ENCODE data around the gene CARD10. TPM values are rescaled to one million over a fixed set of nuclear protein-coding genes. Genes with fewer than 3 reads are reported as not detected.
A peak's percentile ranks its signal among the peaks of the same experiment; 100 is the strongest.

The CARD10 gene
- total and polyA plus RNA-seq, 2 of the 13 experiments (the other 11 are each of a cell fraction or from before 2014, with no cell fraction given): 35.2 to 55.8 TPM

DNA sequence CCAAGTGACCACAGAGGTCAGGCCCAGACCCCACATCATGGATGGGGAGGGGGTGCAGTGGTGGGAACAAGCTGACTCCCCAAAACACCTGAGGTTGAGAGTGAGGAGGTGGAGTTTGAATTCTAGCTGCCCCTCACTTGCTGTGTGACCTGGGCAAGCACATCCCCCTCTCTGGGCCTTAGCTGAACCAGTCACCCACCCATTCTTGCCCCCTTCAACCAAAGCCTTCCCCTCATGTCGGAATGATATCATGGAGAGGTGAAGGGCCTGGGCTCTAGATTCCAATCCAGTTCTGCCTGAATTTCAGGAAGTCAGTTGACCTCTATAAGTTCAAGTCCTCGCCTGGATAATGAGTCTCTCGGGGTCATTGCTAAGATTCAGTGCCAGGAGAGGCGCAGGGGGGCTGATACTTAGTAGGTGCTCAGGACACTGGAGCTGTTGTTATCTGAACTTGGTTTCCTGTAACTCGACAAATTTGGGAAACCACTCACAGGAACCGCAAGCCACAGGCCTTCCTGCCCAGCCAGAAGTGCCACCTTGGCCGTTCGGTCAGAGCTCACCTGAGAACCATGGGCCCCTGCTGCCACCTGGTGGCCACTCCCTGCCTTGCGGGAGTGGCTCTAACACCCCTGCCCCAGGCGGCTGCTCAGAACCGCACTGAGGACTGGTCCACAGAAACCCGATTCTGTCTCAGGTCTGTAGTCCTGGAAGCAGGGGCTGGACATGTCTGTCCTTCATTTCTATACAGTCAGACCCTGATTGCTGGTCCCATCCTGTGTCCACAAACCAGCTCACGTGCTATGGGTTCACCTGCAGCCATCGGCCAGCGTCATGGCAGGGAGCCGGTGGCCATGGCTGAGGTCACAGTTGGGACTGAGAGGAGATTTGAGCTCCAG, 47.9 kb upstream of the CARD10 start (continued):
- TF ChIP-seq, protein P1, sequence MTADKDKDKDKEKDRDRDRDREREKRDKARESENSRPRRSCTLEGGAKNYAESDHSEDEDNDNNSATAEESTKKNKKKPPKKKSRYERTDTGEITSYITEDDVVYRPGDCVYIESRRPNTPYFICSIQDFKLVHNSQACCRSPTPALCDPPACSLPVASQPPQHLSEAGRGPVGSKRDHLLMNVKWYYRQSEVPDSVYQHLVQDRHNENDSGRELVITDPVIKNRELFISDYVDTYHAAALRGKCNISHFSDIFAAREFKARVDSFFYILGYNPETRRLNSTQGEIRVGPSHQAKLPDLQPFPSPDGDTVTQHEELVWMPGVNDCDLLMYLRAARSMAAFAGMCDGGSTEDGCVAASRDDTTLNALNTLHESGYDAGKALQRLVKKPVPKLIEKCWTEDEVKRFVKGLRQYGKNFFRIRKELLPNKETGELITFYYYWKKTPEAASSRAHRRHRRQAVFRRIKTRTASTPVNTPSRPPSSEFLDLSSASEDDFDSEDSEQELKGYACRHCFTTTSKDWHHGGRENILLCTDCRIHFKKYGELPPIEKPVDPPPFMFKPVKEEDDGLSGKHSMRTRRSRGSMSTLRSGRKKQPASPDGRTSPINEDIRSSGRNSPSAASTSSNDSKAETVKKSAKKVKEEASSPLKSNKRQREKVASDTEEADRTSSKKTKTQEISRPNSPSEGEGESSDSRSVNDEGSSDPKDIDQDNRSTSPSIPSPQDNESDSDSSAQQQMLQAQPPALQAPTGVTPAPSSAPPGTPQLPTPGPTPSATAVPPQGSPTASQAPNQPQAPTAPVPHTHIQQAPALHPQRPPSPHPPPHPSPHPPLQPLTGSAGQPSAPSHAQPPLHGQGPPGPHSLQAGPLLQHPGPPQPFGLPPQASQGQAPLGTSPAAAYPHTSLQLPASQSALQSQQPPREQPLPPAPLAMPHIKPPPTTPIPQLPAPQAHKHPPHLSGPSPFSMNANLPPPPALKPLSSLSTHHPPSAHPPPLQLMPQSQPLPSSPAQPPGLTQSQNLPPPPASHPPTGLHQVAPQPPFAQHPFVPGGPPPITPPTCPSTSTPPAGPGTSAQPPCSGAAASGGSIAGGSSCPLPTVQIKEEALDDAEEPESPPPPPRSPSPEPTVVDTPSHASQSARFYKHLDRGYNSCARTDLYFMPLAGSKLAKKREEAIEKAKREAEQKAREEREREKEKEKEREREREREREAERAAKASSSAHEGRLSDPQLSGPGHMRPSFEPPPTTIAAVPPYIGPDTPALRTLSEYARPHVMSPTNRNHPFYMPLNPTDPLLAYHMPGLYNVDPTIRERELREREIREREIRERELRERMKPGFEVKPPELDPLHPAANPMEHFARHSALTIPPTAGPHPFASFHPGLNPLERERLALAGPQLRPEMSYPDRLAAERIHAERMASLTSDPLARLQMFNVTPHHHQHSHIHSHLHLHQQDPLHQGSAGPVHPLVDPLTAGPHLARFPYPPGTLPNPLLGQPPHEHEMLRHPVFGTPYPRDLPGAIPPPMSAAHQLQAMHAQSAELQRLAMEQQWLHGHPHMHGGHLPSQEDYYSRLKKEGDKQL (CRISPR knock-in tag; IDR thresholded peaks at IDR 0.05; ENCODE audit: low read depth): no peak
- no peak for TF ChIP-seq ZNF124 (CRISPR knock-in tag; IDR thresholded peaks at IDR 0.05)
- no peak for TF ChIP-seq CHD2 (IDR thresholded peaks at IDR 0.05; ENCODE audit: low read depth, low read length)
- no peak for TF ChIP-seq ATM (IDR thresholded peaks at IDR 0.05; ENCODE audit: borderline replicate concordance)
- TF ChIP-seq, protein P2, sequence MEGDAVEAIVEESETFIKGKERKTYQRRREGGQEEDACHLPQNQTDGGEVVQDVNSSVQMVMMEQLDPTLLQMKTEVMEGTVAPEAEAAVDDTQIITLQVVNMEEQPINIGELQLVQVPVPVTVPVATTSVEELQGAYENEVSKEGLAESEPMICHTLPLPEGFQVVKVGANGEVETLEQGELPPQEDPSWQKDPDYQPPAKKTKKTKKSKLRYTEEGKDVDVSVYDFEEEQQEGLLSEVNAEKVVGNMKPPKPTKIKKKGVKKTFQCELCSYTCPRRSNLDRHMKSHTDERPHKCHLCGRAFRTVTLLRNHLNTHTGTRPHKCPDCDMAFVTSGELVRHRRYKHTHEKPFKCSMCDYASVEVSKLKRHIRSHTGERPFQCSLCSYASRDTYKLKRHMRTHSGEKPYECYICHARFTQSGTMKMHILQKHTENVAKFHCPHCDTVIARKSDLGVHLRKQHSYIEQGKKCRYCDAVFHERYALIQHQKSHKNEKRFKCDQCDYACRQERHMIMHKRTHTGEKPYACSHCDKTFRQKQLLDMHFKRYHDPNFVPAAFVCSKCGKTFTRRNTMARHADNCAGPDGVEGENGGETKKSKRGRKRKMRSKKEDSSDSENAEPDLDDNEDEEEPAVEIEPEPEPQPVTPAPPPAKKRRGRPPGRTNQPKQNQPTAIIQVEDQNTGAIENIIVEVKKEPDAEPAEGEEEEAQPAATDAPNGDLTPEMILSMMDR (CRISPR knock-in tag; IDR thresholded peaks at IDR 0.05): peak; percentile 96
- TF ChIP-seq THAP11 (CRISPR knock-in tag; IDR thresholded peaks at IDR 0.05): 0 out of 2 replicates have a peak, but pooled peaks have one; percentile 18
- no peak for TF ChIP-seq ZNF207 (IDR thresholded peaks at IDR 0.05; ENCODE audit: borderline replicate concordance)
- no peak for TF ChIP-seq U2AF2 (IDR thresholded peaks at IDR 0.05; ENCODE audit: low read depth, low read length)
- TF ChIP-seq ZNF160 (CRISPR knock-in tag; IDR thresholded peaks at IDR 0.05): no peak
- TF ChIP-seq, protein P3, sequence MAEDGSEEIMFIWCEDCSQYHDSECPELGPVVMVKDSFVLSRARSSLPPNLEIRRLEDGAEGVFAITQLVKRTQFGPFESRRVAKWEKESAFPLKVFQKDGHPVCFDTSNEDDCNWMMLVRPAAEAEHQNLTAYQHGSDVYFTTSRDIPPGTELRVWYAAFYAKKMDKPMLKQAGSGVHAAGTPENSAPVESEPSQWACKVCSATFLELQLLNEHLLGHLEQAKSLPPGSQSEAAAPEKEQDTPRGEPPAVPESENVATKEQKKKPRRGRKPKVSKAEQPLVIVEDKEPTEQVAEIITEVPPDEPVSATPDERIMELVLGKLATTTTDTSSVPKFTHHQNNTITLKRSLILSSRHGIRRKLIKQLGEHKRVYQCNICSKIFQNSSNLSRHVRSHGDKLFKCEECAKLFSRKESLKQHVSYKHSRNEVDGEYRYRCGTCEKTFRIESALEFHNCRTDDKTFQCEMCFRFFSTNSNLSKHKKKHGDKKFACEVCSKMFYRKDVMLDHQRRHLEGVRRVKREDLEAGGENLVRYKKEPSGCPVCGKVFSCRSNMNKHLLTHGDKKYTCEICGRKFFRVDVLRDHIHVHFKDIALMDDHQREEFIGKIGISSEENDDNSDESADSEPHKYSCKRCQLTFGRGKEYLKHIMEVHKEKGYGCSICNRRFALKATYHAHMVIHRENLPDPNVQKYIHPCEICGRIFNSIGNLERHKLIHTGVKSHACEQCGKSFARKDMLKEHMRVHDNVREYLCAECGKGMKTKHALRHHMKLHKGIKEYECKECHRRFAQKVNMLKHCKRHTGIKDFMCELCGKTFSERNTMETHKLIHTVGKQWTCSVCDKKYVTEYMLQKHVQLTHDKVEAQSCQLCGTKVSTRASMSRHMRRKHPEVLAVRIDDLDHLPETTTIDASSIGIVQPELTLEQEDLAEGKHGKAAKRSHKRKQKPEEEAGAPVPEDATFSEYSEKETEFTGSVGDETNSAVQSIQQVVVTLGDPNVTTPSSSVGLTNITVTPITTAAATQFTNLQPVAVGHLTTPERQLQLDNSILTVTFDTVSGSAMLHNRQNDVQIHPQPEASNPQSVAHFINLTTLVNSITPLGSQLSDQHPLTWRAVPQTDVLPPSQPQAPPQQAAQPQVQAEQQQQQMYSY (CRISPR knock-in tag; IDR thresholded peaks at IDR 0.05): no peak
- TF ChIP-seq, protein P4, sequence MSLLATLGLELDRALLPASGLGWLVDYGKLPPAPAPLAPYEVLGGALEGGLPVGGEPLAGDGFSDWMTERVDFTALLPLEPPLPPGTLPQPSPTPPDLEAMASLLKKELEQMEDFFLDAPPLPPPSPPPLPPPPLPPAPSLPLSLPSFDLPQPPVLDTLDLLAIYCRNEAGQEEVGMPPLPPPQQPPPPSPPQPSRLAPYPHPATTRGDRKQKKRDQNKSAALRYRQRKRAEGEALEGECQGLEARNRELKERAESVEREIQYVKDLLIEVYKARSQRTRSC (CRISPR knock-in tag; IDR thresholded peaks at IDR 0.05; ENCODE audit: low read depth): no peak
- peak; percentile 90 for TF ChIP-seq AKAP8 (CRISPR knock-in tag; IDR thresholded peaks at IDR 0.05)
- TF ChIP-seq ZNF629 (CRISPR knock-in tag; conservative IDR thresholded peaks at IDR 0.05): no peak
- no peak for TF ChIP-seq ZNF136 (CRISPR knock-in tag; IDR thresholded peaks at IDR 0.05; ENCODE audit: low read depth)
- peak; percentile 27; the same call in 1 of the 2 replicates for TF ChIP-seq SOX5 (CRISPR knock-in tag; IDR thresholded peaks at IDR 0.05; ENCODE audit: borderline replicate concordance)
- TF ChIP-seq SMYD3 (CRISPR knock-in tag; IDR thresholded peaks at IDR 0.05): no peak
- no peak for TF ChIP-seq ZNF883 (CRISPR knock-in tag; IDR thresholded peaks at IDR 0.05; ENCODE audit: not compliant biosample characterization)

Measured in HepG2 (cell line).